Stimulated activated CD4-positive, alpha-beta T cell treated with anti-CD3 and anti-CD28 coated beads, Interleukin-1b, Interleukin-23, amount 100 ng/mL, for 4 hours (primary cell): ENCODE data around the gene DOCK6.

Experiments
- DNase-seq, 2 donors: peaks; one replicate each; pipeline ENCODE4 v3.0.0-alpha.2; 2020; ENCODE audit warnings: low read depth in 2 of 2

The DOCK6 gene

DNA sequence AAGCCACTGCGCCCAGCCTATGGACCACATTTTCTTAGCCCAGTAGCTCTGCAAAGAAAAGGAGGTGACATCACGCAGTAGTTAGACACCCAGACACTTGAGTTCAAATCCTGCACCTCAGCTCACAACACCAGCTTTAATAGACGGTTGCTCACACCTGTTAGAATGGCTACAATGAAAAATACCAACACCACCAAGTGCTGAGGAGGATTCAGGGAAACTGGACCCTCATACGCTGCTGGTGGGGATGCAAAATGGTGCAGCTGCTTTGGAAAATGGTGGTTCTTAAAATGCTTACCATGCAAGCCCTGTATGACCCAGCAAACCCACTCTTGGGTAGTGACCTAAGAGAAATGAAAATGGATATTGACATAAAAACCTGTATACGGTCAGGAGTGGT, 11.7 kb upstream of the DOCK6 start:
- no peak for DNase-seq

- no peak for DNase-seq
These were observed 11.0 kb upstream of the DOCK6 start for GRCh38 chr19:11273296-11273695.

GRCh38 chr19:11269408-11269807, 7.1 kb upstream of the DOCK6 start:
- DNase-seq: no peak

- no peak for DNase-seq
These were observed 6.5 kb upstream of the DOCK6 start for GRCh38 chr19:11268783-11269267.

- no peak for DNase-seq
These were observed 5.2 kb upstream of the DOCK6 start for GRCh38 chr19:11267316-11268085.

DNA sequence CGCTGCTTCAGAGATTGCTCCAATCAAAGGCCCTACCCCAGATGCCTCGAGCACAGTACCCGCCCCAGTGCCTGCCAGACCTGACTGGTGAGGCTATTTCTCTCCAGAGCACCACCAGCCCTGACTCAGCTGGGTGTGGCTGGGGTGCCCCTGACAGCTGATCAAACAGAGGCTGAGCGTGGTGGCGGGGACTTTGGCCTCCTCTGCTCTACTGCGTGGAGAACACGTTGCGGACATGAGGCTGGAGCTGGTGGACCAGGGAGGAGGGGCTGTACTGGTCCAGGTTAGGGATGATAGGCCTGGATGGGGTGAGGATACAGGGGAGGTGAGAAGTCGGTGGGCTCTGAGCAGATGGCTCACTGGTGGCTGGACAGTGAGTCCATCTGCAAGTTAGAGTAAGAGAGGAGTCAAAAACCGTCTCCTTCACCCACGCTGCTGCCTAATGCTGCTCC, 3.5 kb upstream of the DOCK6 start:
- DNase-seq: no peak

- DNase-seq: no peak
These were observed 3.0 kb upstream of the DOCK6 start for GRCh38 chr19:11265177-11265784.

- DNase-seq: no peak
These were observed 2.3 kb upstream of the DOCK6 start for GRCh38 chr19:11264452-11265176.

DNA sequence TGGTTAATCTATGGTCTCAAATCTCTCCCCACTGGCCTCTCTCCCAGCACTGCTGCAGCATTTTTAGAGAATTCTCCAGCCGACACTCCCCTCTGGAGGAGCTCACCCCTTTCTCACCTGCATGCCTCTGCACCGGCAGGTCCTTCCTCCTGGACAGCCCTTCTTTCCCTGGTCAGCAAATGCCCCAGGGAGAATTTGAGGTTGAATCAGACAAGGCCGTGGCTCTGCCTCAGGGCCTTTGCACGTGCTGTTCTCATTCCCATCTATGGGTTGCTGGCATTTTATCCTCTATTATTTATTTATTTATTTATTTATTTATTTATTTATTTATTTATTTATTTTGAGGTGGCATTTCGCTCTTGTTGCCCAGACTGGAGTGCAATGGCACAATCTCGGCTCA, 1.4 kb upstream of the DOCK6 start:
- DNase-seq: no peak

- DNase-seq: no peak
These were observed 823 bp downstream of the DOCK6 start for GRCh38 chr19:11261431-11261970.

- DNase-seq: no peak
These were observed 1.3 kb downstream of the DOCK6 start for GRCh38 chr19:11260996-11261395.

GRCh38 chr19:11257846-11258380, 4.4 kb downstream of the DOCK6 start:
- no peak for DNase-seq

DNA sequence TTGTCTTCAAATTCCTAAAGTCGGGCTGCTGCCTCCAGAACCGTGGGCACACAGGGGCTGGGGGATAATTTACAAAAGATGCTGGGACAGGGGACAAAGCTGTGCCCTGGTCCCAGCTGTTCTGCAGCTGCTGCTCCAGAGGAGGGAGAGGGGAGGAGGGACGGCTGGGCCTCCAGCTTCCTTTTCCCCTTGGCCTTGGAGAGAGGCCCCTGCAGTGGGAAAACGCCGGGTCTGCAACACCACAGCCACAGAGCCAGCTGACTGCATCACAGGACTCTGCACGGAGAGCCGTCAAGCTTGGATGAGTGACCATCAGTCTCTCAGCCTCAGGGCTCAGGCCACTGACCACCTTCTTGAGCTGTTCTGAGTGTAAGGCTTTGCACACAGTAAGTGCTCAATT, 6.1 kb downstream of the DOCK6 start:
- DNase-seq: no peak

GRCh38 chr19:11254666-11255065, 7.7 kb downstream of the DOCK6 start:
- no peak for DNase-seq

DNA sequence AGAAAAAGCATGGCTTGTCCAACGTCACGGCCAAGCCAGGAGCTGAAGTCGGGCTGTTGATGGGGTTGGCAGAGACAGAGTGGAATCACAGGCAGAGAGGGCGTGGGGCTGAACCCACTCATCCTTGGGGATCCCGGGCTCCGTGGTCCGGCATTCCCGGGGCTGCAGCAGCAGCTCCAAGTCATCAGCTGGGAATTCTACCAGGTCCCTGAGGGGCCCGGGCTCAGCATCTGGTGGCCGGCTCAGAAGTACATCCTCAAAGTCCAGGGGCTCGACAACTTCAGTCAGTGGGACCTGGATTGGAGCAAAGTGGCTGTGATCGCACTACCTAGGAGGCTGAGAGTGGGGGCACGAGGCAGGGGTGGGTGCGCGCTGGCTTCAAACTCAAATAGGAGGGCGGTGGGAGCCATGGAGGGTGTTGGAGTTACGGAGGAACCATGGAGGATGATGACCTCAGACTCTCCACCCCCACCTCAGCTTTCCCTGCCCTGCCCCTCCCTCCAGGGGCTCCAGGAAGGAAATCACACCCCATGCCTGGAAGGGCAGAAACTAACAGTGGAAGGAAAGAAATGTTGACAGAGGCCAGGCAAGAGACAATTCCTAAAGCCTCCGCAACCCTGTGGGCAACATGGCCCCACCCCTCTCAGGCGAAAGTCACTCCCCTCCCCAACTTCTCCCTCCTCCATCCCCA, 9.5 kb downstream of the DOCK6 start:
- no peak for DNase-seq

- no peak for DNase-seq
These were observed 10.5 kb downstream of the DOCK6 start for GRCh38 chr19:11251650-11252314.

DNA sequence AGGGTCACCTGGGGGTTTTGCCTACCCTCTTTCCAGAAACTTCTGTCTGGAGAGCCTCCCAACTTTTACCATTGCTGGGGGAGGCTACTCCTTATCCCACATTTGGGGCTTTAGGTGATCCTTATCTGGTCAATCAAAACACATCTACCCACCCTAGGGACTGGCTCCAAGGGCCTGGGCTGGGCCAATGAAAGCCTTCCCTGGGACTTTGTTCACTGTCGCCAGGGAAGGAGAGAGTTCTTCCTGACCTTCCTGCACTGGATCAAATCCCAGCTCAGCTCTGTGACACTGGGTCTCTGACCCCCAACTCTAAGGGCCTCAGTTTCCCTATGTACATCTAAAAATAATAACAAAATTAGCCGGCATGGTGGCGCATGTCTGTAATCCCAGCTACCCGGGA, 11.1 kb downstream of the DOCK6 start:
- DNase-seq: no peak

GRCh38 chr19:11248852-11249251, 13.5 kb downstream of the DOCK6 start:
- no peak for DNase-seq

DNA sequence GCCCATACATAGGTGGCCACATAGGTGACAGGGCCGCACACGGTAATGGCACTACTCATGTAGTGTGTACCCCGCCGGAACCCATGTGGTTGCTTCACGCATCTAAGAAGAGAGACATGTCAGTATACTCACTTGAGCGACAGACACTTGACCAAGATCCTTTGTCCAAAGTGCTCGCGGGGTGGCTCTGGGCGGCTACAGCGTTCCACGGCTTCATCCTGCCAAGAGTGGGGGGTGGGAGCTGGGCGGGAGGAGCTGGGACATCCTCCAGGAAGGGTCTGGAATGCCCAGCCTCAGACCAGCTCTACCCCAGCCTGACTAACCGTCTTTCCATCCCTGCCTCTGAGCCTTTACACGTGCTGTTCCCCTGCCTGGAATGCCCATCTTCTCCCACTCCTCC, 14.4 kb downstream of the DOCK6 start:
- DNase-seq: no peak

DNA sequence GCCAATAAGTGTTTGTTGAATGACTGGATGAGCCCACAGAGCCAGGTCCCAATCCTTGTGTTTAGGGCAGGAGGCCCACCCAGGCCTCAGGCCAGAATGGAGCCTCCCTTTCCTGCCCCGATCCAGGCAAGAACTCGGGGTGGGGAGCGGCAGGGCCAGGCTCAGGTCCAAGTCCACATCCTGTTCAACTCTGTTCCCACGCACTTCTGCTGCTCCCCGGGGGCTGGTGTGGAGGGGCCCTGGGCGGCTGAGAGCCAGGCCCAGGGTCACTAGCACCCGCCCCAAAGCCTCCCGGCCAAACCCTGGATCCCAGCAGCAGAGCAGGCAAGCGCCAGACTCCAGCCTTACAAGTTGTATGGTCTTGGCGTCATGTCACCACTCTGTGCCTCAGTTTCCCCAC, 14.9 kb downstream of the DOCK6 start:
- no peak for DNase-seq

GRCh38 chr19:11246941-11247340, 15.4 kb downstream of the DOCK6 start:
- no peak for DNase-seq
